ENCODE results near the gene SLC34A1. TPM values are rescaled to one million over a fixed set of nuclear protein-coding genes. Genes with fewer than 3 reads are reported as not detected.

Gene SLC34A1
- total and polyA plus RNA-seq, 2 donors (not counting 1 experiment from before 2014, with no cell fraction given): 0.06 TPM; not detected in 1

GRCh38 chr5:177353093-177353492 lies 31.1 kb upstream of the SLC34A1 start:
- Histone ChIP-seq H3K27me3 (replicated peaks in 1 of 4; ENCODE audit: control extremely low read depth in 1 of 4, control insufficient read depth in 3 of 4, insufficient read depth in 4 of 4, low read length in 3 of 4) (no peaks in the 10 kb centered on the region), H3K9me3 (ENCODE audit: control extremely low read depth in 1 of 3, control insufficient read depth in 2 of 3, insufficient read depth in 1 of 3, low read length in 2 of 3) (no peaks in the 10 kb centered on the region), H3K27ac (ENCODE audit: low read length in 2 of 2) (no peak overlapping the region), H3K4me3 (ENCODE audit: control extremely low read depth in 1 of 5, extremely low read depth in 1 of 5, insufficient read depth in 1 of 5, low read depth in 2 of 5, low read length in 4 of 5) (no peak overlapping the region), H2AFZ (ENCODE audit: insufficient read depth, low read depth, low read length, poor library complexity, severe bottlenecking) (no peak overlapping the region), H3K4me2 (replicated peaks; ENCODE audit: low read depth, low read length, poor library complexity, severe bottlenecking) (no peak overlapping the region), H3K4me1 (ENCODE audit: control insufficient read depth in 2 of 2, insufficient read depth in 2 of 2, low read length in 2 of 2) (peaks cover 41 to 48% of the 10 kb centered on the region in 2 donors), H3K79me2 (ENCODE audit: control insufficient read depth, insufficient read depth, low read length) (peaks cover 39% of the 10 kb centered on the region), H3K36me3 (replicated peaks in 1 of 2; ENCODE audit: control extremely low read depth in 1 of 2, control insufficient read depth in 1 of 2, extremely low read depth in 1 of 2, insufficient read depth in 2 of 2, low read length in 1 of 2) (peaks cover 3 to 14% of the 10 kb centered on the region in 2 experiments), H3K9ac (ENCODE audit: low read length) (no peak overlapping the region), H4K20me1 (ENCODE audit: control insufficient read depth, insufficient read depth, low read length, poor library complexity, severe bottlenecking) (peaks cover 18% of the 10 kb centered on the region)
- no peak overlapping the region for H3K27ac Mint-ChIP-seq
- ChIA-PET CTCF (interaction anchor here (0.7 to 7.2 kb wide), 5 partner anchors 8 to 246 kb away, joined by 3 to 60 read pairs (median 4); no protein-coding TSS in a partner anchor), POLR2A (interaction anchor here (0.8 kb wide), 1 partner anchor 24 kb away, joined by 5 read pairs; no protein-coding TSS in a partner anchor)
- peak overlapping the region; percentile 13 for H3K4me3 Mint-ChIP-seq
- DNase-seq: peak; percentile 17
- H3K27me3 Mint-ChIP-seq: no peaks in the 10 kb centered on the region
- no peaks in the 10 kb centered on the region for H3K9me3 Mint-ChIP-seq (ENCODE audit: insufficient read depth)
- no CpG with 5 or more reads among the region's 5 CpGs for WGBS (ENCODE audit: insufficient coverage)
- H3K4me1 Mint-ChIP-seq: peaks cover 64% of the 10 kb centered on the region
- TF ChIP-seq EZH2 (IDR thresholded peaks at IDR 0.05; ENCODE audit: borderline replicate concordance, insufficient read depth, low read depth, low read length, poor library complexity, severe bottlenecking) (no peak), CTCF (IDR thresholded peaks at IDR 0.05) (no peak)
- ATAC-seq (ENCODE audit: low read depth): no peak
- intact Hi-C loops (cut with micrococcal nuclease): loop anchor here (2.0 kb wide), 1 partner anchor 240 kb away; the partner anchor contains the start of gene TMED9

GRCh38 chr5:177354256-177354655 lies 30.0 kb upstream of the SLC34A1 start:
- Histone ChIP-seq H3K4me2 (replicated peaks; ENCODE audit: low read depth, low read length, poor library complexity, severe bottlenecking) (no peak overlapping the region), H2AFZ (ENCODE audit: insufficient read depth, low read depth, low read length, poor library complexity, severe bottlenecking) (no peak overlapping the region), H4K20me1 (ENCODE audit: control insufficient read depth, insufficient read depth, low read length, poor library complexity, severe bottlenecking) (peaks cover 24% of the 10 kb centered on the region), H3K9ac (ENCODE audit: low read length) (no peak overlapping the region), H3K4me3 (ENCODE audit: control extremely low read depth in 1 of 5, extremely low read depth in 1 of 5, insufficient read depth in 1 of 5, low read depth in 2 of 5, low read length in 4 of 5) (no peak overlapping the region), H3K27ac (ENCODE audit: low read length in 2 of 2) (no peak overlapping the region), H3K27me3 (replicated peaks in 1 of 4; ENCODE audit: control extremely low read depth in 1 of 4, control insufficient read depth in 3 of 4, insufficient read depth in 4 of 4, low read length in 3 of 4) (no peaks in the 10 kb centered on the region), H3K4me1 (ENCODE audit: control insufficient read depth in 2 of 2, insufficient read depth in 2 of 2, low read length in 2 of 2) (peaks cover 47 to 56% of the 10 kb centered on the region in 2 donors), H3K9me3 (ENCODE audit: control extremely low read depth in 1 of 3, control insufficient read depth in 2 of 3, insufficient read depth in 1 of 3, low read length in 2 of 3) (no peaks in the 10 kb centered on the region), H3K79me2 (ENCODE audit: control insufficient read depth, insufficient read depth, low read length) (peaks cover 39% of the 10 kb centered on the region), H3K36me3 (replicated peaks in 1 of 2; ENCODE audit: control extremely low read depth in 1 of 2, control insufficient read depth in 1 of 2, extremely low read depth in 1 of 2, insufficient read depth in 2 of 2, low read length in 1 of 2) (peaks cover 3 to 13% of the 10 kb centered on the region in 2 experiments)
- peak overlapping the region; percentile 33 for H3K27ac Mint-ChIP-seq
- ChIA-PET POLR2A (interaction anchor here (0.6 kb wide), 1 partner anchor 760 kb away, joined by 3 read pairs; no protein-coding TSS in a partner anchor), CTCF (interaction anchor here (0.9 to 7.2 kb wide), 2 partner anchors 17 to 767 kb away, joined by 3 to 60 read pairs; no protein-coding TSS in a partner anchor)
- 100% methylated on average over 2 of the region's 3 CpGs for WGBS (ENCODE audit: insufficient coverage)
- no peaks in the 10 kb centered on the region for H3K9me3 Mint-ChIP-seq (ENCODE audit: insufficient read depth)
- no peak for TF ChIP-seq CTCF (IDR thresholded peaks at IDR 0.05)
- TF ChIP-seq EZH2 (IDR thresholded peaks at IDR 0.05; ENCODE audit: borderline replicate concordance, insufficient read depth, low read depth, low read length, poor library complexity, severe bottlenecking): no peak
- peaks cover 70% of the 10 kb centered on the region for H3K4me1 Mint-ChIP-seq
- DNase-seq: no peak
- intact Hi-C loops (cut with micrococcal nuclease): no loop called here
- H3K27me3 Mint-ChIP-seq: no peaks in the 10 kb centered on the region
- H3K4me3 Mint-ChIP-seq: peak overlapping the region; percentile 0
- ATAC-seq (ENCODE audit: low read depth): no peak
